Right hindlimb (tissue), 1 donor: ENCODE results near the gene UTP3.
"Not testable (repeated sequence)": the region's sequence is repeated elsewhere in the genome, so short reads cannot be mapped to it uniquely, and the experiment has no call there.

ENCODE experiments used
- DNase-seq: peaks from one replicate; pipeline ENCODE4 v3.0.0-alpha.2; 2018

The UTP3 gene

DNA sequence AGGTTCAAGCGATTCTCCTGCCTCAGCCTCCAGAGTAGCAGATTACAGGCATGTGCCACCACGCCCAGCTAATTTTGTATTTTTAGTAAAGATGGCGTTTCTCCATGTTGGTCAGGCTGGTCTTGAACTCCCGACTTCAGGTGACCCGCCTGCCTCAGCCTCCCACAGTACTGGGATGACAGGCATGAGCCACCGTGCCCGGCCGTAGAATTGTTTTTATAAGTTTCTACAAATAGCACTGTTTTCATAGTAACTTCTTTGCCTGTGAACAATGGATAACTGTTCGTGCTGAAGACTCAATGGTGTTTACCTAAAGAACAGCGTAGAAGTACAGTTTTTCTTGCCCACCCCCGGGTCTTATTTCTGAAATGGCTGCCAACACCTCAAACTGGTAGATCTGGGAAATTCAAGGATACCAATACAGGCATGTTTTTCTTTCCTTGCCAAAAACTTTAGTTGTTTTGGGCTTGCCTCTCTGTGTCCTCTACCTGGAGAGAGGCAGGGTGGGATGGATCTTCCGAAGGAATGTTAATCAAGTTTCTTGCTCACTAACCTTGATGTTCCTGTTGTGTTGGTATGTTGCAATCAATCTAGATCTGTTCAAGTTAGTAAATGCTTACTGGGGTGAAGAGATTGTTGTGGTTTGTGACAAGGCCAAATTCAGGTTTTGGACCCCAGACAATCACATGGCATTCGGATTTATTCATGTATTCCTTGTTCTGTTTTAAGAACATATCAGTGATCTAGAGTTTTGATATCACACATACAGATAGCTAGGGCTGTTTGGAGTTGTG lies 30.7 kb downstream of the UTP3 start:
- no peak for DNase-seq

- peak; percentile 69 for DNase-seq
Measured at GRCh38 chr4:70721747-70722146, 33.4 kb downstream of the UTP3 start, which contains the start of gene RUFY3. RUFY3 (plus strand) TSS chr4:70721964; CDS start chr4:70722574, 610 bp downstream.

DNA sequence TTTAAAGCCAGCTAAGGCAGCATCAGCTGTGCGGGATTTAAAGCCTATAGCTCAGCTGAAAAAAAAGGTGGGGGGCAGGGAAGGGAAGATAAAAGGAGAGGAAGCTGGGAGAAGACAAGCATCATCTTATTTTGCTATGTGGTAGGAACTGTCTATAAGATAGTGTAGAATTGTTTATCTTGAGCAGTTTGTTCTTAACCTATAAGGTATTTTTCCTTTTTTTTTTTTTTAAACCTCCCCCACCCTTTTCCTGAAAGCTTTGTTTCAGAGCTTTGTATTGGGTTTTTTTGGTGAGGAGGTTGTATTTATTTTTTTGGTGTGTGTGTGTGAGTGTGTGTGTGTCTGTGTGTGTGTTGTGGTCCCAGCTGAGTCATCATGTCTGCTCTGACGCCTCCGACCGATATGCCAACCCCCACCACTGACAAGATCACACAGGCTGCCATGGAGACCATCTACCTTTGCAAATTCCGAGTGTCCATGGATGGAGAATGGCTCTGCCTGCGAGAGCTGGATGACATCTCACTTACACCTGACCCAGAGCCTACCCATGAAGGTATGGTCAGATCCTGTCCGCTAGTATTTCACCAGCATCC lies 34.0 kb downstream of the UTP3 start:
- DNase-seq, result no peak

DNA sequence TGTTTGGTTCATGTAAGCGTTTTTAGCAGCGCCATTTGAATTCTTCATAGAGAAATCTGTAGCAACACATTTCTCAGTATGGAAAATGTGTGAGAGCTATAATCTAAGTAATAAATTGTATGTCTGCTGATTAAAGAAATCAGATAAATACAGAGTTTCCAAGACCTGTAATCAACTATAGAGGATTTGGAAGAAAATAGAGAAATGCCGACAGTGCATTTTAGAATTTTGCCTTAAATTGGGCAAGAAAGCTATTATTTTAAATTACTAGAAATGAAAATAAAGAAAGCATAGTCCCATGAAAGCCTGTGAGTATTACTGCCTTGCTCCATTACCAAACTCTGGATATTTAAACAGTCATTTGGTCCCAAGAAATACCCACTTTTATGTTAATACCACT lies 36.1 kb downstream of the UTP3 start:
- DNase-seq, result no peak

- no peak for DNase-seq
Measured at GRCh38 chr4:70725633-70726032, 37.3 kb downstream of the UTP3 start.

GRCh38 chr4:70726515-70726914 lies 38.2 kb downstream of the UTP3 start:
- not testable (repeated sequence) for DNase-seq

GRCh38 chr4:70728091-70728490 lies 39.8 kb downstream of the UTP3 start:
- DNase-seq, result no peak

DNA sequence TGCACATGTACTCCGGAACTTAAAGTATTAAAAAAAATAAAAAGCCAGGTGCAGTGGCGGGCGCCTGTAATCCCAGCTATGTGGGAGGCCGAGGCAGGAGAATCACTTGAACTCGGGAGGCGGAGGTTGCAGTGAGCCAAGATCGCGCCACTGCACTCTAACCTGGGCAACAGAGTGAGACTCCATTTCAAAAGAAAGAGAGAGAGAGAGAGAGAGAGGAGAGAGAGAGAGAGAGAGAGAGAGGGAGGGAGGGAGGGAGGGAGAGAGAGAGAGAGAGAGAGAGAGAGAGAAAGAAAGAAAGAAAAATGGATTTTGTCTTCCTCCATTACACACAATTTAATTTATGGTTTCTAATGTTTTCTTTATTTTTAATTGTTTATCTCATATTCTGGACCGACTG lies 44.5 kb downstream of the UTP3 start:
- not testable (repeated sequence) for DNase-seq

GRCh38 chr4:70734168-70734954 lies 46.0 kb downstream of the UTP3 start:
- no peak for DNase-seq

- no peak for DNase-seq
Measured at GRCh38 chr4:70734971-70735370, 46.6 kb downstream of the UTP3 start.

DNA sequence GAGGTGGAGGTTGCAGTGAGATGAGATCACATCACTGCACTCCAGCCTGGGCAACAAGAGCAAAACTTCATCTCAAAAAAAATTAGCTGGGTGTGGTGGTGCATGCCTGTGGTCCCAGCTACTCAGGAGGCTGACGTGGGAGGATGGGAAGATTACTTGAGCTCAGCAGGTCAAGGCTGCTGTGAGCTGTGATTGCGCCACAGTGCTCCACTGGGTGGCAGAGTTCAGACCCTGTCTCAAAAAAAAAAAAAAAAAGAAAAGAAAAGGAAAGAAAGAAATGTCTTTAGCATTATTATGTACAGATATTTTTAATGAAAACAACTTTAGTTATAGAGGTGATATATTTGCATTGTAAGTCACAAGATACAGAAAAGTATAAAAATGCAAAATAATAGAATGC lies 47.6 kb downstream of the UTP3 start:
- DNase-seq, result not testable (repeated sequence)

DNA sequence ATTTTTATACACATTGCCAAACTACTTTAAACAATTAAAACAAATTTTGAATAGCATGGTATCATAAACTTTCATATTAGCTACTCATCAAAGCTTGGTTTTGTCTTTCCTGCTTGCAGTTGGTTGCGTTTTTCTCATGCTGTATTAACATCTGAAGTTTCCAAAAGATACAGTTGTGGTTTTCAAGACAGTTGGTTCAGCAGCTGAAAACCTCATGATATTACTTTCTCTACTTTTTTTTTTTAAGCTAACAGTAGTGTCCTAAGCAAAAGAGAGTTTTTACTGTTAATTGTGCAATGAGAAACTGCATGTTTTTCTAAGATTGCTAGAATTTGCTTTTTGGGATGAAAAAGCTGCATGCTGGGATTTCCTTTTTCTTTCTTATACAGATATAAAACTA lies 48.7 kb downstream of the UTP3 start:
- no peak for DNase-seq

DNA sequence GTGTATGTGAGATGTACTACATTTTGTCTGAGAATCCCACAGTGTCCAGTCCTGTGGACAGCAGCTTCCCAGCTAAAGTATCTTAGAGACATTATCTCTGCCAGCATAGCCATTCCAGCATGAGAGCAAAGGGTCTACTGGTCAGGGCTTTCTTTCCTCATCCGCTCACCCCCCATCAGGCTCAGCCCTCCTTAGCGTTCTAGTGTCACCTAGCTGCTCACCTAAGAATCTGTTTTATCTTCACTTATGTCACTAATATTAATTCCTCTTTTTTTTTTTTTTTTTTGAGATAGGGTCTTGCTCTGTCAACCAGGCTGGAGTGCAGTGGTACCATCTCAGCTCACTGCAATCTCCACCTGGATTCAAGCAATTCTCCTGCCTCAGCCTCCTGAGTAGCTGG lies 49.1 kb downstream of the UTP3 start:
- no peak for DNase-seq

DNA sequence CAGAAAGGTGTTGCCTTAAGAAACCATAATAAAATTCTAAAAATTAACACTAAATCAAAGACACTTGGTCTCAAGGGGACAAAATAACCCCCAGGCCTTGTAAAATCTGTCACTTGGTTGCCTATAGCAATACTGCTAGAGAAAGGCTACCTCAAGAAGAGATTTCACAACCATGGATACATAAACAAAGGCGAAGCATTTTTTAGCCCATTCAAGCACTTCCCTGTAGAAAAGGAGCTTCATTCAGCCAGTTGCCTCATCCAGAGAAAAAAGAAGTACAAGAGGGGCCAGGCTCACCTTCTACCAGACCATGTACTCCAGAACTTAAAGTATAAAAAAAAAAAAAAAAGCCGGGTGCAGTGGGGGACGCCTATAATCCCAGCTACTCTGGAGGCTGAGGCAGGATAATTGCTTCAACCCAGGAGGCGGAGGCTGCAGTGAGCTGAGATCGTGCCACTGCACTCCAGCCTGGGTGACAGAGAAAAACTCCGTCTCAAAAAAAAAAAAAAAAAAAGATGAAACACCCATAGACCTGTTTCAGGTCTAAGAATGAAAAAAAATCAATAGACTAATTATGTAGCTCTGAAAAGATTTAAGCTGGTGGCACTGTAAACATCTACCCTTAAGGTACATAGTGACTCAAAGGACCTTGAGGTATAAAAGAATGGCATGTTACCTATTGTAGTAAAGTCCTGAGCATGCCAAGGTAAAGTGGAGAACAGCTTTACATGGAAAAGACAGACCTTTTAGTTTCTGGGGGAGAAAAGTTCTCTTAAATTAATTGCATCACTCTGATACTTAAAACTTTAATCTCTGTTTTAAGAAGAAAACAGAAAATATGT lies 51.4 kb downstream of the UTP3 start:
- DNase-seq, result no peak
